Stimulated activated CD4-positive, alpha-beta T cell treated with anti-CD3 and anti-CD28 coated beads, Interleukin-4, amount 100 ng/mL, for 1 hour (primary cell): Measurements from ENCODE around the gene ADGRV1.

Source experiments
- DNase-seq: peaks from one replicate; pipeline ENCODE4 v3.0.0-alpha.2; 2020

Gene ADGRV1

DNA sequence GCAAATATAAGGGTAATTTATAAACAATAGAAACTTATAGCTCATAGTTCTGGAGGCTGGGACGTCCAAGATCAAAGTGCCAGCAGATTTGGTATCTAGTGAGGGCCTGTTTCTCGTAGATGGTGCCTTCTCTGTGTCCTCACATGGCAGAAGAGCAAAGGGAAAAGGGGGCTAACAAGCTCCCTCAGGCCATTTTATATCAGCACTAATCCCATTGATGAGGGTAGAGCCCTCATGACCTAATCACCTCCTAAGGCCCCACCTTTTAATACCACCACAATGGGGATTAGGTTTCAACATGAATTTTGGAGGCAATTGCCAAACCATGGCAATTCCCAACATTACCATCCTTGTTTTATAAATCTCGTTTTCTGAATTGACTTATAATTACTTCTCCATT is 564.7 kb downstream of the ADGRV1 start:
- DNase-seq = no peak

DNA sequence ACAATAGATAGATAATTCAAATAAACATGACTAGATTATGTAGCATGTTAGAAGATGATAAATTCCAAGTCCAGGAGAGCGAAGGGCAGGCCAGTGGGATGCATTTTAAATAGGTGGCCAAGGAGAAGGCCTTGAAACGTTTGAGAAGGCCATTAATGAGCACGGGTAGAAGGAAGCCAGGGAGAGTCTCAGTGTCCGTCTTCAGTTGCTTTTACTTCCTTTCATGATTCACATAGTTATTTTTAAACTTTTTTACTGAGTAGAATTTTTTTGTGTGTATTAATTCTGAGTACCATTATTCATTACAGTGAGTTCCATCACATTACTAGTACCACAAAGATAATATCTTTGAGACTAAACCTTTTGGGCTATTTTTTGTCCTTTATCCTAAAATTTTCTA is 565.3 kb downstream of the ADGRV1 start:
- DNase-seq = no peak

DNA sequence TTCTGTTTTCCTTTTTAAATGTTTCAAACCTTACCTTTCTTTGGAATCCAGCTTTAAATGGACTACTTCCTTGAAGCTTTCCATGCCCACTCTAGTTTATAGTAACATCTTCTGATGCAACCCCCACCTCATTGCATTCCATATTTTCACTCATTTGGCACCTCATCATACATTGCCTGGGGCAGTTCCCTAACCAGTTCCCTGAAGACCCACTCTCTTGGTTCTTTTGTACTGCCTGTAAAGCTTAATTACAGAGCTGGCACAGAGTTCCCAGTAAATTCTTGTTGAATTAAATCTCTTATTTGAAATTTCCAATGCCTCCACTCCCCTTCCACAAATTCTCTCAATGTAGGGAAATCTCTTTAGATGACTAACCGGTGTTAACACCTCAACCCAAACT is 567.3 kb downstream of the ADGRV1 start:
- DNase-seq = no peak

DNA sequence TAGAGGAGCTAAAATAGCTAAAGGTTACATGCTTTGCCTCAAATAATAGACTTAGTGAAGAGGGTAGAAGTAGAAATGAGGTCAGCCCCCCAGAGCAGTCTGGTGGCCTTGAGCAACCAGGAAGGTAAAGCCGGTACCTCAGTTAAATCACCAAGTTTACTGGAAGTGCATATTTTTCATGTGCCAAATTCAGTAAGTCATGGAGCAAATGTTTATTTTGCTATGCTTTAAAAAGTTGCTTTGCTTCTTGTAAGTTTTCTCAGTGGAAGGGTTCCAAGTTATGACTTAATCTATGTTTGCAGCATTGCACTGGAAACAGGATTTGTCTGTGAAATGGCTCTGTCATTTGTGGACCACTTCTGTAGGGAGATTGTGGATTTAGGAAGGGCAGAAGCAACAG is 567.9 kb downstream of the ADGRV1 start:
- DNase-seq = no peak

DNA sequence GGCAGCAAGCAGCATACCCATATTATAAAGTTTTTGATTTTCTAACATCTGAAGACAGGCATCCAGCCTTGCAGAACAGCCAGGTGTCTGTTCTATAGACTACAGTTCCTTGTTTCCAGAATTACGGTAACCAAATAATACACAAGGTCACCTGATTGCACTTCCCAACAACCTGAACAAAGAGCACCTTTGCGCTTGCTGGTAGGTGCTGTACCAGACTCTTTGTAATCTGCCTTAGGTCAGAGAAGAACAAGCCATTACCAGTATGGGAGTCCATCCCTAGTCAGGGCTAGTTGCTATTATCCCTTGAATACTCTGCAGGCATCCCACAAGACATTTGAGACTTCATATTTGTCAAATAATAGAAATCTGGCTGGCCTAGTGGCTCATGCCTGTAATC is 568.3 kb downstream of the ADGRV1 start:
- DNase-seq = no peak

DNA sequence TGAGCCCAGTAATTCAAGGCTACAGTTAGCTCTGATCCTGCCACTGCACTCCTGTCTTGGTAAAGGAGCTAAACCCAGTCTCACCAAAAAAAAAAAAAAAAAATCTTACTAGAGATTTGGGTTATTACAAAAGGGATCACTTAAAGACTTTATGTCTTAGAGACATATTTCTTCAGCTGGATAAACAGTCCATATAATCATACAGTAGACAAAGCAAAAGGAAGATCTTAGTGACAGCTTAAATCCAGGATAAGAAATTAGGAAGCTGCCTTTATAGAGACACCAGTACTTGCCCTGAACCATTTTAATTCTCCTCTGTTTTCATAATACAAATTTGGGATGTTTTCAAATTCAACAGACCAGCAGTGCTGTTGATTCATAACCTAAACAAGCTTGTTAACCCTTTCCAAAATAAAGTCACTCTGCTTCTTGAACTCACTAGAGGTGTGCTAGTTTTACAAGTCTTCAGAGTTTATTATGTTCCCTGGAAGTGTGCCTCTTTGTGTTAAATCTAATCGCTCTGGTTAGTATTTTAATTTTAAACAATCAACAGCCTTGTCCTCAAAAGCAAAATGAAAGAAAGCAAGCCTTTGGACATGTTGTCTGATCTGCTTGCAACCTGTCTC is 569.0 kb downstream of the ADGRV1 start:
- no peak for DNase-seq

DNA sequence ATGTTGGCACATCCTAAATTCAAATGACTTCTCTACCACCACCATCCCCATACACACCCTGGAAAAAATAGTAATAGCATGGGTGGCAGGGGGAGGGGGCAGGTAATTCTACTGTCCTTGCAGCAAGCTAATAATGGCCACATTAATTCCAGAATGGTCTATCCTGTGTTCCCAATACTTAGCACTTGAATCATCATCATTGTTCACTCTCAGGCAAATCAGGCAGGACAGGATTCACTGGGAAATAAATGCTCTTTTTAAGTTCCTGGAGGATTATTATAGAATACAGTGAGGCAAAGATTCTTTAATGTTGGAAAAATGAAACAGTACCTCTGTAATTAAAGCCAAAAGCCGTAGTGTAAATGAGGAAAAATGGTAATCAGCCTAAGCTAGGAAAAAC is 570.0 kb downstream of the ADGRV1 start:
- no peak for DNase-seq

DNA sequence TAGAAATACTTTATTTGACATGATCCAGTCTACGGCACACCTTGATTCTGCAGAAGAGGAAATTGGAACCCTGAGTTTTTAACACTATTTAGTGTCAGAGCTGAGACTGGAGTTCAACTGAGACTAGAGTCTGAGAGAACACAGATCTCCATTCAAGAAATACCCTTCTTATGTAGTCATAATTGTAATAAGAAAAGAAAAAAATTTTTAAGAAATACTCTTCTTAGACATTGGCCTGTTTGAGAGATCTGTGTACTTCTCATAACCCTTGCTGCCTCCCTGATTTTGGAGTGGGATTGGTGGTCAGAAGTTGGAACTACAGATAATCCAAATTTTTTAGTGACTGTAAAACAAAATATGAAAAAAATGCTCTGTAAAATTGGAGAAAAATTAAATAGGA is 571.2 kb downstream of the ADGRV1 start:
- DNase-seq = no peak

DNA sequence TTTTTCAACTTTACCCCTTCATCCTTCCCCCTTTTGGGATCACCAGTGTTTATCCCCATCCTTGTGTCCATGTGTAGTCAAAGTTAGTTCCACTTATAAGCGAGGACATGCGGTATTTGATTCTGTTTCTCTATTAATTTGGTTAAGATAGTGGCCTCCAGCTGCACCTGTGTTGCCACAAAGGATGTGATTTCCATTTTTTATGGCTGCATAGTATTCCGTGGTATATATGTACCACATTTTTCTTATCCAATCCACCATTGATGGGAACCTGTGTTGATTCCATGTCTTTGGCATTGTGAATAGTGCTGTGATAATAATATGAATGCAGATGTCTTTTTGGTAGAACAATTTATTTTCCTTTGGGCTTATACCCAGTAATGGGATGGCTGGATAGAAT is 572.2 kb downstream of the ADGRV1 start:
- DNase-seq = no peak

DNA sequence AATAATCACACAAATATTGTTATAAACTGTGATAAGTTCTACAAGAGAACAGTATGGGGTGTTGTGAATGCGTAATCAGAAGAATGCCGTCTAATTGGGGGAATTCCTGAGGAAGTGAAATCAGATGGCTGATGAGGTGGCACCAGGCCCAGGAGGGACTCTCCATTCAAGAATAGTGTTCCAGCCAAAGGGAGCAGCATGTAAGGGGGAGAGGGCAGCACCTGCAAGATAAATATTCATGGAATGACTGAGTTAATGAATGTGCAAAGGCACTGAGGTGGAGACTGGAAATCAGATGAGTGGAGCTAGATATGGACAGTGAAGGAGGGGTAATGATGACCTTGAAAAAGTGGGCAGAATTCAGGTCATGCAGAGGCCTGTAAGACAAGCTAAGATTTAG is 574.0 kb downstream of the ADGRV1 start:
- no peak for DNase-seq

DNA sequence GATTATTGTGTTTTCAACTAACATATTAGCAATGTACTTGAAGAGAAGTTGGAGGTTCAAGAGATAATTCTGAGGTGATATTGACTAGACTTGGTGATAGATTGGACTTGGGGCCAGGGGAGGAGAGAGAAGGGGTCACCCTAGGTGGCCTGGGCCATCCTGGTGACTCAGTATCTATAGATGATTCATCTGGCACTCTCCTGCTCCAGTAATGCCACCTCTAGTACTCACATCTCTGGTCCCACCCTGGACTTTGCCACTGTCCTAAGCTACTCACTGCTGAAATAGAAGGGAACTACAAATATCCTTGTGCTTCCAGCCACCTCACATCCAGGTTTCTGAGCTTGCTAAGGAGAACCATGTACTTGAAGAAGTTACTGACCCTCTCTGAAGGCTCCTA is 574.6 kb downstream of the ADGRV1 start:
- DNase-seq = no peak

DNA sequence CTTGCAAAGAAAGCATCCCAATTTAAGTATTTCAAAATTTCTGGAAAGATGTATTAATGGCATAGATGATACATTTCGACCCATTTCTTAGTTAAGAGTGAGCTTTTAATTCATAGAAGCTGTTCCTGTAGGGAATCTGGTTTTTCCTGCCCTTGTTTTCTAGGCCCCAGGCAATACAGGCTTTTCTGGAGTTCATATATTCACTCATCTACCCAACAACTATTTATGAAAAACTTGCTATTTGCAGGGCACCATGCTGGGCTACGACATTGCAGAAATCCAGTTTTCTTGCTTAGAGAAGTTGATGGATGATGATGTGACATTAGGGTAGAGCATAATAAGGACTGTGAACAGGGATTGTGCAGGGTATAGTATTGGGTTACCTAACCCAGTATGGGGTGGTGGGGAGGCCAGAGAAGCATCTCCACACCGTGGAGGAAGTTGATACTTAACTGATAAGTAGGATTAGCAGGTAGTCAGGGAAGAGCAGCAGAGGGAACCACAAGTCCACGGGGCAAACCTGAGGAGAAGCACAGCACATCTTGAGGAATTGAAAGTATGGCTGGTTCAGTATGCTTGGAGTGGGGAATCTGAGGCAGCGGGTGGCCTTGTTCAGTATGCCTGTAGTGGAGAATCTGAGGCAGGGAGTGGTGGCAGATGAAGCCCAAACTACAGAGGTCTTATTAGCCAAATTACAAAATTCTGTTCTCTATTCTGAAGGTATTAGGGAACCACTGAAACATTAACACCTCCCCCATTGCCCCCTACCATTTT is 577.1 kb downstream of the ADGRV1 start:
- no peak for DNase-seq

DNA sequence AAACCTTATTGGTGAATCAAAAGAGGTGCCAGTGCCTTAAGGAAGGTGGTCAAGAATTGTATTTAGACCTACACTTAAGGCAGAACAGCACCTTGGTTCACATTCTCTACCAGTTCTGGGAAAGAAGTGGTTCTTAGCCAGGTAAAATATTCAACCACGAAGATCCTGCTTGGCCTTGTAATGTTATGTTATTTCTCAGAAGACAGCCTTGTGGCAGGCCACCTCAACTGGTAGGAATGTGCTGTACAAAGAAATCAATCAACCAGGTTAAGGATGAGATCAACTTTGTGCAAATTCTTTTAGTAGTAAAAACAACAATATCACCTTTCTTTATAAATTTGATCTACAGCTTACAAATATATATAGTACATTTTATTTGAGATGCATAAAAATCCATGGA is 577.7 kb downstream of the ADGRV1 start:
- DNase-seq = no peak

DNA sequence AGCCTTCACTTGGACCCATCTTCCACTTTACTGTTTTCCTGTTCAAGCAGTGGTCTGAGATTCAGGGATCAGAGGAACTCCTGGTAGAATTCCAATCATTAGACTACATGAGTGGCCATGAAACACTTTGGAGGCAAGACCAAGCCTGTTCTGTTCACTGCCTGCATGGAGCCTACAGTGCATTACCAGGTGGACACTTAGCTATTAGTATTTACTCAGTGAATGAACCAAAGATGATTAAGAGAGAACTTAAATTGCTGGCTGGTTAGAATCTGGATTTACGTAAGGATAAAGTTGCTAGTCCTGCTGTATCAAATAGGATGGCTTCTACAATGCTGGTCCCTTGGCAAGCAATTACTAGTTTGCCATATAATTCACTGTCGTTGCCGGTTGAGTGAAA is 579.0 kb downstream of the ADGRV1 start:
- no peak for DNase-seq

DNA sequence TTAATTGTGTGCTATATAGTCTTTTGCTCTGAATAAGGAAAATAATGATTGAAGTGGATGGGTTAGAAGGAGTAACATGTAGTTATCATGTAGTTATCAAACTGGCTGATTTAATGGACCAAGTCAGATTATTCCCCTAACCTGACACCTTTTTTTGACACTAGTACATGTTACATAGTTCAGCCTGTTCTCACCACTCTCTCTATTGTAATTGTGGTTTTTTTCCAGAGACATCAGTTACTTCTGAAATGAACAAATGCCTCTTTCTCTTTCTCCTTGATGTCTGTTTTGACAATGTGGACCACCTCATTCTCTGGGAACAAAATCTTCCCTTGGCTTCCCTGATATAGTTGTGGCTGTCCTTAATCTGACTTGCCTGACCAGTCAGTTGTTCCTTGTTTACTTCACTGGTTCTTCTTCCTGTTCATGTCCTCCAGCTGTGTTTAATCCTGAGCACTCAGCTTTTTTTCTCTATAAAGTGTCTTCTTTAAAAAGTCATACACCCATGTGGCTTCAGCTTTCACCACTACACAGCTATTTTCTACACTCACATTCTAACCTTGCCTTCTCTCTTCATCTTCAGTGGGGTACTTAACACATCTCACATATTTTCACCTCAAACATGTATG is 581.1 kb downstream of the ADGRV1 start:
- DNase-seq = no peak

DNA sequence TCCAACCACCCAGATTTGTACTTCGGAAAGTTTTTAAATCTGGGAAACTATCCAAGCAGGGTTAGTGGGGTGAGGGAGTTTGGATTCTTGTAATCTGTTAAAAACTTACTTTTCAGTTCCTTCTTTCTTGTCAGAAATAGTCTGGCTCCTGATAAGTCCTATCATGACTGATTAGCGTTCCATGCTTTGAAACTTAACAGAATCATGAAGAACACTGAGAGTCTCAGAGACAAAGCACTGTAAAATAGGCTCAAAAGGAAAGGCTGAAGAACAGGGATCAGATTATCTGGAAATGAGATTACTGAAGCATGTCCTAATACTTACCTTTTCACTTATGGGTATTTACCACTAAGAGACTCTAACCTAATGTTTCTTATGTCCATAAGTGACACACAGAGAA is 582.1 kb downstream of the ADGRV1 start:
- no peak for DNase-seq

DNA sequence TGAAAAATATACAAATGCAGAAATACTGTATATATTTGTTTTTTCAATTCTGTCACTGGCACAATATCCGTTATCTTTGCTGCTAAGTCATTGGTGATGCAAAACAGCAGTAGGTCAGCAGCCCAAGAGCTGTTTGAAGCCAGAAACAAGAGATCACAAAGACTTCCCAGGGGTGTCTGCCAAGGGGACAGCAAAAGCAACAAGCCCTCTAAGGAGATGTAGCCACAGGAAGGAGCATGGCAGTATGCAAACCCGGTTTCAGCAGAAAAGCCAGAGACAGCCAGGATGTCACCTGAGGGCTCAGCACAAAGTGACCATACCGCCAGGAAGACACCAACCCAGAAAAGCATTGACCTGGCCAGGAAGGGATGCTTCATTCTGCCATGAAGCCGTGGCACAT is 583.0 kb downstream of the ADGRV1 start:
- no peak for DNase-seq

DNA sequence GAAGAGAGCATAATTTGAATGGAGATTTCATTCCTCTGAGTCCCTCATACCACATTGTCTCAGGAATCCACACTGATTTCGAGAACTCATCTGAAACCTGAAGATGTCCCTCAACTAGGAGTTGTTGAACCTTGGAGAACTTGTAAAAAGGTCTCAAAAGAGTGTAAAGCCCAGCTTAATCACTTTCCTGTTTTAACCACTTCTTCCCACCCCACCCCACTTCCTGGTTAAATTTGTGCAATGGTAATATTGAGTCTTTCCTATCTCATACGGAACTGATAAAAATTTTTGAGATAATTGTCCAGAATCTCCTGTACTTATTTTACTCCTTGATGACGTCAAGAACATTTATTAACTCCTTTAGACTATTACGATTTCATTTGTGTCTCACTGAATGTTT is 583.8 kb downstream of the ADGRV1 start:
- no peak for DNase-seq

DNA sequence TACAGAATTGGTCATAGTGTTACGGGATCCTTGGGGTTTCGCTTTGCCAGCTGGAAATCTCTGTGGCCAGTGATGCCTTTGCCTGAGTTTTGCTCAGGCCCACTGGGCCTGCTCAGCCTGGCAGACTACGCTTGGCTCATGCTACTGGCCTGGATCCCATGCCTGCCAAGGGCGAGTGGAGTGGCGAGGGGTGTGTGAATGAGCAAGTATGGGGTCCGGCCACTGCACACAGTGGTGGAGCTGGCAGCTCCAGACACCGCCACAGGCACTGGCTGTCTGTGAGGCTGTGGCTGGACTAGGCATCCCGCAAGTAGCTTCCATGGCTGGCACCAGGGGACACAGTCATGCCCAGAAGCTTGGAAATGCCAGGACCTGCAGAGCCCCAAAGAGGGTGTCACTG is 584.2 kb downstream of the ADGRV1 start:
- DNase-seq = no peak

DNA sequence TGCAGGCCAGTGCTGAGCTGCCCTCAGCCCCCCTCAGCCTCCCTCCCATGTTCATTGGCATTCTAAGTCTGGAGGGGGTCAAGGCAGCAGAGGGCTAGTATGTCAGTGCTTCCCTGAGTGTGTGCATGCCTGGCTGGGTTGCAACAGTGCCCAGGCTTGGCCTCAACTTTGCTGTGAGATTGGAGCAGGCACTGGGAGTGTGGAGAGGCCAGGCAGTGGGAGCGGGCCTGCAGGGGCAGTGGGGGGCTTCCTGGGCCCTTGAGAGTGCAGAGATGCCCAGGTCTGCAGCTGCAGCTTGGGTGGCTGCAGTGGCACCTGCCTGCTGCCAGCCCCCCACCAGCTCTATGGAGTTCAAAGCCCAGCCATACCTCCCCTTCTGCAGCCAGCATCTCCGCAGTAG is 585.2 kb downstream of the ADGRV1 start:
- DNase-seq = no peak

DNA sequence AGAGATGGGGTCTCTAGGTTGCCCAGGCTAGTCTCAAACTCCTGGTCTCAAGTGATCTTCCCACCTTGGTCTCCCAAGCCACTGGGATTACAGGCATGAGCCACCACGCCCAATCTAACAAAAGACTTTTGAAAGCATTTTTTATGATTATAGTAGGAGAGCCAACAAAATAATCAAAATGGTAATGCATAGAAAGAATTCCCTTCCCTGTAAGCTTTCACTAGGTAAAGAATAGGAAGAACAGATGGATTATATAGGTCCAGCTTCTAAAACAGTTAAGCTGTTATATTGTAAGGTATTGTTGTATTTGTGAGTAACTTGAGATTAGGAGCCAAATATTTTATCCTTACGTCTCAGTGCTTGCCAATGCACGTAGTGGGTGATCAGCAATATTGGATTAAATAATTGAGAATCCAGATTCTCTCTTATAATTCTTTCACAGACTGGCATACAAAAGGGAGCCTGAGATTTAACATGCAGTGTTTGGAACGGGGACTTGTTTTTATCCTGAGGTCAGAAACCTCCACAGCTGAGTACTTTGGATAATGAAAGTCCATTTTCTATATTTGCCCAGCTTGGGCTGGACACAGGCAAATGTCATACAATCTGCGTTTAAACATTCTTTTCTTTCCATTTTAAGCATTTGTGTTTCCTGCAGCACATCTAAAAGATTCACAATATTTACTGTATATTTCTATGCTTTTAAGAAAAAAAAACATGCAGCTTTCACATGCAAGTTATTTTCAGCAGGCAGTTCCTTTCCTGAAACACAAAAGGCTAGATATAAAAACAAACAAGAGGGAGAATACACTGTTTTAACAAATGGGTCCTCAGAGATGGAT is 586.1 kb downstream of the ADGRV1 start:
- no peak for DNase-seq

DNA sequence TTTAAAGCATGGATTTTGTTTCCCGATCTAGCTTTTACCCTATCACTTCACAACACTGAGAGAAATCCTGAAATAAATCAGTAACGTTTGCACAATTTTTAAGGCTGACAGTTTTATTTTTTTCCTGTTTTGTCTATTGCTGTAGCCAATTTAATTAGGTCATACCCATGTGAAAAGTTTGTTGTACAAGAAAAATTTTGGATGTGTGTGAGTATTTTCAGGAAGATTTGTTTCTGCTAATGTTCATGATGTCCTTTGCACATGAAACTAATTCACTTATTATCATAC is 586.7 kb downstream of the ADGRV1 start:
- DNase-seq = no peak

DNA sequence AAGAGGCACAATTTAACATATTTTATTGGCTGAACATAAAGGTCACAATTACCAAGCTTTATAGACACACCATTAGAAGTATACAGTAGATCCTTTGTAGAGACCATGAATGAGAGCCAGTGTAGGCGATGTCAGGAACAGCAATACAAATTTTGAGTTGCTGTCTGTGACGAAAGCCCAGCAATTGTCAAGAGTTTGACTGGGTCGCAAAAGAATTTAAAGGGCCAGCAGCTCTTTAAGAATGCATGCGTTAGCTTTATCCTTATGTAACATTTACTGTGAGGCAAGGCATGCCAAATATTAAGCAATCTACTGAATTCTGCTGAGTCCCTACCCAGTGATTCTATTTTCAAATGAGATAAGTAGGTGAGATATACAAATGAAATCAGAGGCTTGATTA is 587.6 kb downstream of the ADGRV1 start:
- DNase-seq = no peak
